HepG2 (cell line): ENCODE measurements around the gene TK1. TPM values are rescaled to one million over a fixed set of nuclear protein-coding genes. Genes with fewer than 3 reads are reported as not detected.
A peak's percentile ranks its signal among the peaks of the same experiment; 100 is the strongest.

ENCODE experiments used
- ARNT2 ChIP-seq: sonication (generic); formaldehyde crosslinking; IDR thresholded peaks from 2 replicates; pipeline ENCODE4 v1.8.0; 2022; ENCODE audit warnings: mild to moderate bottlenecking, low read depth, missing genetic modification reagents, moderate library complexity
- DR1 ChIP-seq: sonication (generic); formaldehyde crosslinking; IDR thresholded peaks from 2 replicates; pipeline ENCODE4 v1.8.0; 2021; ENCODE audit warnings: mild to moderate bottlenecking, missing genetic modification reagents, inconsistent platforms
- FOXA3 ChIP-seq: IDR thresholded peaks from 2 replicates; pipeline ENCODE4 v1.6.1; 2016; ENCODE audit warnings: missing genetic modification reagents, missing compliant biosample characterization
- FOXK2 ChIP-seq: fragments of 450-650 bp; IDR thresholded peaks from 2 replicates; pipeline ENCODE4 v1.6.1; 2016
- GABPB1 ChIP-seq: IDR thresholded peaks from 2 replicates; pipeline ENCODE4 v1.6.1; 2016; ENCODE audit warnings: mild to moderate bottlenecking, missing genetic modification reagents, moderate library complexity, missing compliant biosample characterization
- GLI4 ChIP-seq: sonication (generic); formaldehyde crosslinking; IDR thresholded peaks from 2 replicates; pipeline ENCODE4 v1.5.1; 2020; ENCODE audit warnings: missing genetic modification reagents, mild to moderate bottlenecking, moderate library complexity, borderline replicate concordance
- GPN1 ChIP-seq: sonication (generic); formaldehyde crosslinking; IDR thresholded peaks from 2 replicates; pipeline ENCODE4 v1.5.1; 2020; ENCODE audit warnings: missing genetic modification reagents, borderline replicate concordance
- KDM2A ChIP-seq: sonication (generic); formaldehyde crosslinking; IDR thresholded peaks from 2 replicates; pipeline ENCODE4 v1.4.0; 2020; ENCODE audit warnings: low read depth, missing genetic modification reagents, borderline replicate concordance
- KLF16 ChIP-seq, 2 experiments: sonication (generic) in 1 of 2; formaldehyde crosslinking in 1 of 2; IDR thresholded peaks; 2 replicates each; pipeline versions ENCODE4 v1.6.1 to v1.8.0; 2016 to 2023; ENCODE audit warnings: missing genetic modification reagents in 2 of 2, missing compliant biosample characterization in 1 of 2
- MED8 ChIP-seq: sonication (generic); formaldehyde crosslinking; IDR thresholded peaks from 2 replicates; pipeline ENCODE4 v1.8.1; 2023; ENCODE audit warnings: mild to moderate bottlenecking, missing genetic modification reagents; ENCODE audit not compliant: insufficient replicate concordance
- MIXL1 ChIP-seq: IDR thresholded peaks from 2 replicates; pipeline ENCODE4 v1.6.1; 2016
- NR2C2 ChIP-seq: sonication (generic); formaldehyde crosslinking; IDR thresholded peaks from 2 replicates; pipeline ENCODE4 v1.4.0; 2020; ENCODE audit warnings: missing genetic modification reagents, mild to moderate bottlenecking, moderate library complexity, borderline replicate concordance
- POLR2G ChIP-seq: fragments of 200-400 bp; formaldehyde crosslinking; IDR thresholded peaks from 2 replicates; pipeline ENCODE4 v1.6.1; 2018; ENCODE audit warnings: mild to moderate bottlenecking, low read depth, low read length, moderate library complexity
- RCOR2 ChIP-seq: IDR thresholded peaks from 2 replicates; pipeline ENCODE4 v1.6.1; 2016; ENCODE audit warnings: missing biosample characterization, missing genetic modification reagents
- TBX2 ChIP-seq: sonication (generic); formaldehyde crosslinking; IDR thresholded peaks from 2 replicates; pipeline ENCODE4 v1.5.0; 2020; ENCODE audit warnings: missing genetic modification reagents, mild to moderate bottlenecking, borderline replicate concordance
- TOPORS ChIP-seq: sonication (generic); formaldehyde crosslinking; IDR thresholded peaks from 2 replicates; pipeline ENCODE4 v1.8.0; 2023; ENCODE audit warnings: mild to moderate bottlenecking, missing genetic modification reagents
- ZBTB8A ChIP-seq: sonication (generic); formaldehyde crosslinking; IDR thresholded peaks from 2 replicates; pipeline ENCODE4 v1.4.0; 2020; ENCODE audit warnings: mild to moderate bottlenecking, low read depth, missing genetic modification reagents, borderline replicate concordance
- ZNF296 ChIP-seq: sonication (generic); formaldehyde crosslinking; conservative IDR thresholded peaks from 2 replicates; pipeline ENCODE4 v1.5.0; 2020; ENCODE audit warnings: mild to moderate bottlenecking, missing genetic modification reagents
- ZNF317 ChIP-seq: sonication (generic); formaldehyde crosslinking; IDR thresholded peaks from 2 replicates; pipeline ENCODE4 v1.5.0; 2020; ENCODE audit warnings: mild to moderate bottlenecking, missing genetic modification reagents
- ZNF367 ChIP-seq: sonication (generic); formaldehyde crosslinking; IDR thresholded peaks from 2 replicates; pipeline ENCODE4 v1.4.0; 2020; ENCODE audit warnings: missing genetic modification reagents, borderline replicate concordance
- ZNF556 ChIP-seq: sonication (generic); formaldehyde crosslinking; IDR thresholded peaks from 2 replicates; pipeline ENCODE4 v1.4.0; 2020; ENCODE audit warnings: mild to moderate bottlenecking, missing genetic modification reagents, borderline replicate concordance
- ZNF562 ChIP-seq: sonication (generic); formaldehyde crosslinking; IDR thresholded peaks from 2 replicates; pipeline ENCODE4 v1.8.0; 2022; ENCODE audit warnings: missing genetic modification reagents, borderline replicate concordance
- ZNF83 ChIP-seq: sonication (generic); formaldehyde crosslinking; IDR thresholded peaks from 2 replicates; pipeline ENCODE4 v1.4.0; 2020; ENCODE audit warnings: missing genetic modification reagents, mild to moderate bottlenecking, borderline replicate concordance
- polyA plus RNA-seq, 8 experiments: library from polyadenylated mRNA; depleted of rRNA in 3 of 8; stranded (reverse) in 7 of 8; unstranded in 1 of 8; fragments of >200 nt; fragmentation: Illumina TruSeq in 4 of 8; extraction: Trizol in 4 of 8; gene quantifications; 2 replicates each; pipeline versions ENCODE4 v1.2.1 to v1.2.3, GENCODE V29; 2011 to 2016; ENCODE audit warnings: low read depth in 4 of 8, missing spikeins in 1 of 8, mixed read lengths in 1 of 8; ENCODE audit not compliant: insufficient read depth in 1 of 8
- total RNA-seq, 5 experiments: library from RNA; depleted of rRNA; stranded (reverse); fragments of >200 nt; fragmentation: Illumina TruSeq; extraction: Trizol; gene quantifications; 2 replicates each; pipeline ENCODE4 v1.2.3, GENCODE V29; 2016; ENCODE audit warnings: low read depth in 1 of 5
- TF ChIP-seq, protein P1 (sequence below): sonication (generic); formaldehyde crosslinking; IDR thresholded peaks from 2 replicates; pipeline ENCODE4 v1.4.0; 2020; ENCODE audit warnings: mild to moderate bottlenecking, missing genetic modification reagents
- TF ChIP-seq, protein P2 (sequence below): sonication (generic); formaldehyde crosslinking; IDR thresholded peaks from 2 replicates; pipeline ENCODE4 v1.9.0; 2021; ENCODE audit warnings: missing genetic modification reagents, borderline replicate concordance

TK1 gene
- total and polyA plus RNA-seq, 2 of the 13 experiments (the other 11 are each of a cell fraction or from before 2014, with no cell fraction given), result 45.0 to 96.0 TPM

DNA sequence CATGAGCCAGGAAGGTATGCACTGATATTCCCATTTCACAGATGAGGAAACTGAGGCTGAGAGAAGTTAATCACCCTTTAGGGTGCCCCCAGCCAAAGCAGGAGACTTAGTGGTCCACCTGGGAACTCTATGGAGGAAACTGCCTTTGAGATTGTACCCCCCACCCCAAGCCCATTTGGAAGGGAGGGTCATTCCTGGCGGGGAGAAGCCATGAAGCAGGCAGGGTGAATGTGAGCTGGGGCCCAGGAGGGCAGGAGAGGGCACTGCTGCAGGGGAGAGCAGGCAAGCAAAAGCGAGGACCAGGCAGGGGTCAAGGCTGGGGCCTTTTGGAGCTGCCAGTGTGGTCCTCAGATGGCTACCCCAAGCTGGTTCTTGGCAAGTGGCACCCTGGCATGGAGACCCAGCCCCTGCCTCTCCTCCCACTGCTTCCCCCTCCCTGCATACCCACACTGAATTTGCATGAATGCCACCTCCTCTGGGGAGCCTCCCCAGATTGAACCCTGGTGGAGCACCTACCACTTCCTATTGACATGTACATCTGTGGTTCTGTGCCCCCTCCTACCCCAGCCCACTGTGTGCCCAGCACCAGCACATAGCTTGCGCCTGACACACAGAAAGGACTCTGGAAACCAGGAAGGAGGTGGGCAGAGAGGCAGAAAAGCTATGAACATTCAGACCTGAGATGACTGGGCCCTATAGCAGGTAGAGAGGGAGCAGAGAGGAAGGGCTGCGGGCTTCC lies 57.3 kb downstream of the TK1 start (continued):
- TF ChIP-seq MED8 (no peak), ZNF367 (CRISPR knock-in tag) (no peak), ZNF83 (CRISPR knock-in tag) (peak; percentile 32; the same call in 1 of the 2 replicates), KDM2A (CRISPR knock-in tag) (no peak), GLI4 (no peak), RCOR2 (peak; percentile 90), POLR2G (no peak), NR2C2 (CRISPR knock-in tag) (no peak), ZNF296 (CRISPR knock-in tag) (no peak), TOPORS (CRISPR knock-in tag) (no peak), ZBTB8A (CRISPR knock-in tag) (no peak), TBX2 (CRISPR knock-in tag) (0 out of 2 replicates have a peak, but pooled peaks have one; percentile 1), ZNF556 (no peak), MIXL1 (CRISPR knock-in tag) (no peak), ZNF562 (CRISPR knock-in tag) (no peak), GABPB1 (no peak), KLF16 (CRISPR knock-in tag; IDR thresholded peaks at IDR 0.05) (no peak), GPN1 (no peak), FOXA3 (CRISPR knock-in tag) (no peak), ARNT2 (no peak), ZNF317 (no peak), FOXK2 (no peak), DR1 (CRISPR knock-in tag) (no peak)
- TF ChIP-seq, protein P1, sequence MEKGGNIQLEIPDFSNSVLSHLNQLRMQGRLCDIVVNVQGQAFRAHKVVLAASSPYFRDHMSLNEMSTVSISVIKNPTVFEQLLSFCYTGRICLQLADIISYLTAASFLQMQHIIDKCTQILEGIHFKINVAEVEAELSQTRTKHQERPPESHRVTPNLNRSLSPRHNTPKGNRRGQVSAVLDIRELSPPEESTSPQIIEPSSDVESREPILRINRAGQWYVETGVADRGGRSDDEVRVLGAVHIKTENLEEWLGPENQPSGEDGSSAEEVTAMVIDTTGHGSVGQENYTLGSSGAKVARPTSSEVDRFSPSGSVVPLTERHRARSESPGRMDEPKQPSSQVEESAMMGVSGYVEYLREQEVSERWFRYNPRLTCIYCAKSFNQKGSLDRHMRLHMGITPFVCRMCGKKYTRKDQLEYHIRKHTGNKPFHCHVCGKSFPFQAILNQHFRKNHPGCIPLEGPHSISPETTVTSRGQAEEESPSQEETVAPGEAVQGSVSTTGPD (CRISPR knock-in tag), result no peak
- TF ChIP-seq, protein P2, sequence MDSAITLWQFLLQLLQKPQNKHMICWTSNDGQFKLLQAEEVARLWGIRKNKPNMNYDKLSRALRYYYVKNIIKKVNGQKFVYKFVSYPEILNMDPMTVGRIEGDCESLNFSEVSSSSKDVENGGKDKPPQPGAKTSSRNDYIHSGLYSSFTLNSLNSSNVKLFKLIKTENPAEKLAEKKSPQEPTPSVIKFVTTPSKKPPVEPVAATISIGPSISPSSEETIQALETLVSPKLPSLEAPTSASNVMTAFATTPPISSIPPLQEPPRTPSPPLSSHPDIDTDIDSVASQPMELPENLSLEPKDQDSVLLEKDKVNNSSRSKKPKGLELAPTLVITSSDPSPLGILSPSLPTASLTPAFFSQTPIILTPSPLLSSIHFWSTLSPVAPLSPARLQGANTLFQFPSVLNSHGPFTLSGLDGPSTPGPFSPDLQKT (CRISPR knock-in tag), result no peak
